Cerebellar nuclear complex (tissue), 1 donor: ENCODE measurements around the gene ZNF629.
"Not testable (repeated sequence)": the region's sequence is repeated elsewhere in the genome, so short reads cannot be mapped to it uniquely, and the experiment has no call there.

Source experiments
- DNase-seq, 2 experiments: peaks; one replicate each; lab custom pipeline; 2025; lab: John Stamatoyannopoulos, UW

ZNF629 gene

GRCh38 chr16:30786936-30787612, at the start of gene ZNF629:
TSS of gene ZNF629 (minus strand) at chr16:30787205. CDS start at chr16:30784482, 2,723 bp downstream.
- DNase-seq, result peak in 1 of 2 experiments; percentile 31

- DNase-seq, result no peak
Observed at GRCh38 chr16:30834130-30834740, 47.2 kb upstream of the ZNF629 start.

GRCh38 chr16:30830072-30830417, 43.0 kb upstream of the ZNF629 start:
- DNase-seq, result no peak

- DNase-seq, result no peak
Observed at GRCh38 chr16:30829130-30830071, 42.4 kb upstream of the ZNF629 start.

GRCh38 chr16:30821891-30822290, 34.9 kb upstream of the ZNF629 start:
- no peak for DNase-seq

GRCh38 chr16:30821441-30821840, 34.4 kb upstream of the ZNF629 start:
- not testable (repeated sequence) for DNase-seq

- DNase-seq, result no peak
Observed at GRCh38 chr16:30820952-30821421, 34.0 kb upstream of the ZNF629 start.

- no peak for DNase-seq
Observed at GRCh38 chr16:30816769-30817168, 29.8 kb upstream of the ZNF629 start.

GRCh38 chr16:30813821-30814189, 26.8 kb upstream of the ZNF629 start:
- no peak for DNase-seq

- DNase-seq, result not testable (repeated sequence)
Observed at GRCh38 chr16:30809675-30810074, 22.7 kb upstream of the ZNF629 start.

- DNase-seq, result not testable (repeated sequence)
Observed at GRCh38 chr16:30808890-30809426, 22.0 kb upstream of the ZNF629 start.

- no peak for DNase-seq
Observed at GRCh38 chr16:30808146-30808545, 21.1 kb upstream of the ZNF629 start.

- peak; percentile 33 to 62 for DNase-seq
Observed at GRCh38 chr16:30805370-30806169, 18.6 kb upstream of the ZNF629 start.

- DNase-seq, result no peak
Observed at GRCh38 chr16:30805056-30805369, 18.0 kb upstream of the ZNF629 start.

GRCh38 chr16:30802936-30803335, 15.9 kb upstream of the ZNF629 start:
- no peak for DNase-seq

- DNase-seq, result no peak
Observed at GRCh38 chr16:30797670-30798309, 10.8 kb upstream of the ZNF629 start.

- no peak for DNase-seq
Observed at GRCh38 chr16:30794634-30795033, 7.6 kb upstream of the ZNF629 start.

GRCh38 chr16:30793508-30794069, 6.6 kb upstream of the ZNF629 start:
- no peak for DNase-seq

- DNase-seq, result no peak
Observed at GRCh38 chr16:30787613-30788378, 791 bp upstream of the ZNF629 start.
